SK-N-SH (cell line): Measurements from ENCODE around the gene FOXG1. TPM values are rescaled to one million over a fixed set of nuclear protein-coding genes. Genes with fewer than 3 reads are reported as not detected.

Experiments used
- CTCF ChIA-PET: fragments of 300-600, 350-600 bp; formaldehyde crosslinking; extraction: SDS; loops from one replicate; lab custom pipeline; 2021; lab: Yijun Ruan, JAX
- POLR2A ChIA-PET: fragments of 350-600 bp; sonication (Branson Sonifier 250); formaldehyde crosslinking; extraction: SDS; loops from one replicate; lab custom pipeline; 2020; ENCODE audit warnings: antibody characterized with exemption, inconsistent platforms; lab: Yijun Ruan, JAX
- DNase-seq: peaks from one replicate; pipeline ENCODE4 v3.0.0; 2012
- H2AFZ ChIP-seq: fragments of 200-600 bp; sonication (generic); 2 replicates; pipeline ENCODE4 v1.8.1; 2016; ENCODE audit warnings: antibody characterized with exemption, mild to moderate bottlenecking, low read depth
- H3F3A ChIP-seq: fragments of 200-600 bp; sonication (generic); replicated peaks from 2 replicates; pipeline ENCODE3; 2016; ENCODE audit warnings: antibody characterized with exemption, mild to moderate bottlenecking; ENCODE audit not compliant: insufficient read depth
- H3K27ac ChIP-seq, 2 experiments: fragments of 200-500 bp in 1 of 2; fragments of 200-600 bp in 1 of 2; sonication (Bioruptor generic) in 1 of 2; sonication (generic), shearing (Covaris generic) in 1 of 2; 2 replicates each; pipeline versions ENCODE4 v1.5.1 to v1.6.1; 2014 to 2016; ENCODE audit warnings: low read depth in 2 of 2, inconsistent platforms in 1 of 2, low read length in 1 of 2, mild to moderate bottlenecking in 1 of 2, mixed read lengths in 1 of 2
- H3K27me3 ChIP-seq: fragments of 200-600 bp; sonication (generic), shearing (Covaris generic); 2 replicates; pipeline ENCODE4 v1.6.1; 2016; ENCODE audit warnings: mixed run types; ENCODE audit not compliant: insufficient read depth
- H3K36me3 ChIP-seq, 2 experiments: fragments of 200-500 bp in 1 of 2; fragments of 200-600 bp in 1 of 2; sonication (Bioruptor generic) in 1 of 2; sonication (generic) in 1 of 2; replicated peaks in 1 of 2; 2 replicates each; pipeline versions ENCODE3 to v1.5.1; 2014 to 2016; ENCODE audit warnings: low read length in 1 of 2, mild to moderate bottlenecking in 1 of 2; ENCODE audit not compliant: insufficient read depth in 2 of 2, control insufficient read depth in 1 of 2
- H3K4me1 ChIP-seq, 2 experiments: fragments of 200-500 bp in 1 of 2; fragments of 200-600 bp in 1 of 2; sonication (Bioruptor generic) in 1 of 2; sonication (generic), shearing (Covaris generic) in 1 of 2; 2 replicates each; pipeline versions ENCODE4 v1.5.1 to v1.6.1; 2014 to 2016; ENCODE audit warnings: low read depth in 1 of 2, low read length in 1 of 2, mixed run types in 1 of 2; ENCODE audit not compliant: insufficient read depth in 2 of 2, control insufficient read depth in 1 of 2
- H3K4me2 ChIP-seq: fragments of 200-600 bp; sonication (generic), shearing (Covaris generic); 2 replicates; pipeline ENCODE4 v1.6.1; 2017; ENCODE audit warnings: mixed run types
- H3K4me3 ChIP-seq, 2 experiments: fragments of 200-500 bp in 1 of 2; fragments of 200-600 bp in 1 of 2; sonication (Bioruptor generic) in 1 of 2; sonication (generic), shearing (Covaris generic) in 1 of 2; 2 replicates each; pipeline versions ENCODE4 v1.5.1 to v1.8.1; 2014 to 2016; ENCODE audit warnings: low read depth in 2 of 2, inconsistent platforms in 1 of 2, low read length in 1 of 2, mild to moderate bottlenecking in 1 of 2, mixed read lengths in 1 of 2, moderate library complexity in 1 of 2
- H3K79me2 ChIP-seq: fragments of 200-600 bp; sonication (generic); 2 replicates; pipeline ENCODE4 v1.8.1; 2017; ENCODE audit warnings: mild to moderate bottlenecking; ENCODE audit not compliant: insufficient read depth
- H3K9ac ChIP-seq: fragments of 200-600 bp; sonication (generic); 2 replicates; pipeline ENCODE4 v1.6.1; 2017; ENCODE audit warnings: mixed run types
- H3K9me2 ChIP-seq: fragments of 200-600 bp; sonication (generic); 2 replicates; pipeline ENCODE4 v1.6.1; 2017; ENCODE audit warnings: mixed run types
- H3K9me3 ChIP-seq: fragments of 200-600 bp; sonication (generic); 2 replicates; pipeline ENCODE4 v1.6.1; 2017; ENCODE audit warnings: mixed run types, mild to moderate bottlenecking, moderate library complexity
- H4K20me1 ChIP-seq: fragments of 200-600 bp; sonication (generic); 2 replicates; pipeline ENCODE4 v1.6.1; 2017; ENCODE audit warnings: mild to moderate bottlenecking, mixed run types; ENCODE audit not compliant: insufficient read depth
- GABPA ChIP-seq: IDR thresholded peaks from 2 replicates; pipeline ENCODE4 v1.4.0; 2012; ENCODE audit warnings: low read depth, mild to moderate bottlenecking
- MXI1 ChIP-seq: IDR thresholded peaks from 2 replicates; pipeline ENCODE4 v1.6.1; 2012; ENCODE audit warnings: mild to moderate bottlenecking, low read depth, low read length, improper control_type of control experiment
- NRF1 ChIP-seq: IDR thresholded peaks from 2 replicates; pipeline ENCODE4 v1.6.1; 2012; ENCODE audit warnings: low read depth, mild to moderate bottlenecking, low read length
- POLR2AphosphoS5 ChIP-seq: IDR thresholded peaks from 2 replicates; pipeline ENCODE4 v1.6.1; 2012; ENCODE audit warnings: low read depth, low read length
- TAF1 ChIP-seq: IDR thresholded peaks from 2 replicates; pipeline ENCODE4 v1.6.1; 2012; ENCODE audit warnings: low read depth, mild to moderate bottlenecking, low read length, moderate library complexity, borderline replicate concordance
- TEAD4 ChIP-seq: IDR thresholded peaks from 2 replicates; pipeline ENCODE4 v1.4.0; 2012; ENCODE audit warnings: mild to moderate bottlenecking, borderline replicate concordance; ENCODE audit not compliant: insufficient read depth
- WGBS: methylation state at CpG from one replicate; pipeline ENCODE4 v1.1.6; 2017; ENCODE audit warnings: low lambda C conversion rate; 5-methylcytosine and 5-hydroxymethylcytosine counted together
- polyA plus RNA-seq, 3 experiments: library from polyadenylated mRNA; depleted of rRNA; stranded (reverse); fragments of >200 nt; gene quantifications; 2 replicates each; pipeline ENCODE4 v1.2.3, GENCODE V29; 2012
- TF ChIP-seq, protein P1 (sequence below): IDR thresholded peaks from 2 replicates; pipeline ENCODE4 v1.4.0; 2012; ENCODE audit warnings: low read depth, borderline replicate concordance
- TF ChIP-seq, protein P2 (sequence below): fragments of 150-350 bp; IDR thresholded peaks from 2 replicates; pipeline ENCODE4 v1.6.1; 2017; ENCODE audit warnings: antibody characterized with exemption, low read length, low read depth, borderline replicate concordance

FOXG1 gene
- polyA plus RNA-seq, 1 of the 3 experiments (the other 2 are of a cell fraction), result not detected

DNA sequence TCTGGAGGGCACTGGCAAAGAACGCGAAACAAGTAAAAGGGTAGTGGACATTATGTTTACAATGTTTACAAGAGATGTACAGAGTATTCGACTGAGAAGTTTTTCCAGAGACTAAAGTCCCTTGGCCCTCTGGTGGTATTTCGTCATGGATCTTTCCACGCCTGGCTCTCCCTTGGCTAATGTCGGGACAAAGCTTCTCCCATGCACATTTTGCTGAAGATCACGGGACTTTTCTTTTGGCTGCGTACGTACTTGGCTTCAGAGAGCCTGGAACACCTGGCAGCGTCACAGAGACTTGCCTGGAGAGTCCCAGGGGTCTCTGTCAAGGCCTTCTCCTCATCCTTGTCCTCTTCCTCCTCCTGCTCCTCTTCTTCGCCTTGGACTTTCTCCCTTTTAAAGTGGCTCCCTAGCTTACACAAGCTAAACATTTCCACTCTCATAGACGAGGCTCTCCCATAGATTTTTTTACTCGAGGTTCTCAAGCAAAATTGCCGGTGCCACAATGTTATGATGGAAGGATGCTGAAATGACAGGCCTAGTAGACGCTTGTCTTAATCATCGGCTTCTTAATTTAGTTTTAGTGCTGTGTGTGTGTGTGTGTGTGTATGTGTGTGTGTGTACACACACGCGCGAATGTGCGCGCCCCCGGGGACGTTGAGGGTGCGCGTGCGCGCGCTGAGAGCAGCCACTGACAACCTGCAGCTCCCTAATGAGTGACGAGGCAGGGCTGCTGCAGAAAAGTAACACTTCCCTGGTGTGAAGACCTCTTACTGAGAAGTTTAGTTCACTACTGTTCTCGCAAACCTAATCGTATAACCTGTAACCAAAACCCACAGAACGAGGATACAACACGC, 4.9 kb upstream of the FOXG1 start:
- Histone ChIP-seq H3K9me2 (no peaks in the 10 kb centered on the region), H3K27me3 (peaks cover 93% of the 10 kb centered on the region), H2AFZ (no peak overlapping the region), H3K4me1 (no peaks in the 10 kb centered on the region; a peak in 1 of 4 replicates), H3K27ac (no peak overlapping the region), H3K79me2 (no peaks in the 10 kb centered on the region), H3K9ac (no peak overlapping the region)
- WGBS, result 16% methylated on average over 30 of the region's 33 CpGs
- no peak for DNase-seq
- POLR2A ChIA-PET, result no interaction called here
- TF ChIP-seq GABPA, result no peak
- TF ChIP-seq, protein P1, sequence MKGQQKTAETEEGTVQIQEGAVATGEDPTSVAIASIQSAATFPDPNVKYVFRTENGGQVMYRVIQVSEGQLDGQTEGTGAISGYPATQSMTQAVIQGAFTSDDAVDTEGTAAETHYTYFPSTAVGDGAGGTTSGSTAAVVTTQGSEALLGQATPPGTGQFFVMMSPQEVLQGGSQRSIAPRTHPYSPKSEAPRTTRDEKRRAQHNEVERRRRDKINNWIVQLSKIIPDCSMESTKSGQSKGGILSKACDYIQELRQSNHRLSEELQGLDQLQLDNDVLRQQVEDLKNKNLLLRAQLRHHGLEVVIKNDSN, result no peak
- no peak for TF ChIP-seq MXI1
- TF ChIP-seq, all 33 proteins: peak for 0
- H4K20me1 ChIP-seq, result no peaks in the 10 kb centered on the region
- H3K4me3 ChIP-seq, result no peak overlapping the region
- H3K36me3 ChIP-seq, result no peaks in the 10 kb centered on the region
- CTCF ChIA-PET, result interaction anchor here (0.6 to 1.3 kb wide), 3 partner anchors 10 to 1989 kb away, joined by 3 to 4 read pairs (median 3); no protein-coding TSS in a partner anchor
- H3K9me3 ChIP-seq, result no peaks in the 10 kb centered on the region
- H3K4me2 ChIP-seq, result no peak overlapping the region
- H3F3A ChIP-seq, result no peaks in the 10 kb centered on the region

DNA sequence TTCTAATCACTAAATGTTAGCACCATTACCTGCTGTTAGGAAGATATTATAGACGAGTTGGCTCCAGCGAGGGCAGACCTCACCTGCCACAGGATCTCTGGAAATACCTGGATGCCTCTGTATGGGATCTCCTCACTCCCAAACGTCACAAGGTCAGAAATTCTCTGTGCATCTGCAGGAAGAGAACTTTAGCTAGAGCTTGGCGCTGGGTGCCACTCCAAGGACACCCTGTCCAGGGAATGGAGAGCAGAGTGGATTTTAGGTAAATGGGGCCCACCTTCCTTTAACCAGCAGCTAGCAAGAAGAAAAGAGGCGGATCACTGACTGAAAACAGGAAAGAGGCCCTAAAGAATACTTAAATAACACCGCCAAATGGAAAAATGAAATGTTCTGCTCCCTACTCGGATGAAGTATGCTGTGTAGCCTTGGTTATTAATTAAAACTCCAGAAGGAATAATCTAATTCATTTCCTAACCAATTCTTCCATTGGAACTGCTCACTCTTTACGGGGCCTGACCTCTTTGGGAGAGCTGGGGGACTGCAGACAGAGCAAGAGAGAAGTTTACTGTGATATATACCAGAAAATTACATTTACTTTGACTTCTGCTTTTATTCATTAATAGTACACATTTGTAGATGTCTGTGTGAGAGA, 4.2 kb upstream of the FOXG1 start:
- H3K27me3 ChIP-seq, result peaks cover 85% of the 10 kb centered on the region
- H3K27ac ChIP-seq, result no peak overlapping the region
- no peaks in the 10 kb centered on the region for H3K4me1 ChIP-seq
- H3K79me2 ChIP-seq, result no peaks in the 10 kb centered on the region
- no peaks in the 10 kb centered on the region for H3K9me3 ChIP-seq
- H3F3A ChIP-seq, result no peaks in the 10 kb centered on the region
- no peak for DNase-seq
- CTCF ChIA-PET, result no interaction called here
- H2AFZ ChIP-seq, result no peak overlapping the region
- H4K20me1 ChIP-seq, result no peaks in the 10 kb centered on the region
- no peak overlapping the region for H3K4me3 ChIP-seq
- no peak for TF ChIP-seq TEAD4
- TF ChIP-seq NRF1, result no peak
- no peak for TF ChIP-seq TAF1
- TF ChIP-seq, protein P2, sequence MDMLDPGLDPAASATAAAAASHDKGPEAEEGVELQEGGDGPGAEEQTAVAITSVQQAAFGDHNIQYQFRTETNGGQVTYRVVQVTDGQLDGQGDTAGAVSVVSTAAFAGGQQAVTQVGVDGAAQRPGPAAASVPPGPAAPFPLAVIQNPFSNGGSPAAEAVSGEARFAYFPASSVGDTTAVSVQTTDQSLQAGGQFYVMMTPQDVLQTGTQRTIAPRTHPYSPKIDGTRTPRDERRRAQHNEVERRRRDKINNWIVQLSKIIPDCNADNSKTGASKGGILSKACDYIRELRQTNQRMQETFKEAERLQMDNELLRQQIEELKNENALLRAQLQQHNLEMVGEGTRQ, result no peak
- TF ChIP-seq POLR2AphosphoS5, result no peak
- POLR2A ChIA-PET, result no interaction called here
- no peaks in the 10 kb centered on the region for H3K9me2 ChIP-seq
- H3K36me3 ChIP-seq, result no peaks in the 10 kb centered on the region
- no peak overlapping the region for H3K4me2 ChIP-seq
- WGBS, result 4% methylated on average over 8 of the region's 8 CpGs
- no peak overlapping the region for H3K9ac ChIP-seq
